Vagina (tissue), 2 donors: Measurements from ENCODE around the gene HMX1.

Source experiments
- POLR2A ChIP-seq, 2 donors: fragments of 450-650 bp; IDR thresholded peaks; one replicate each; pipeline ENCODE4 v1.6.1; 2017; ENCODE audit warnings: antibody characterized with exemption in 2 of 2, mild to moderate bottlenecking in 2 of 2, moderate library complexity in 2 of 2
- TF ChIP-seq, protein P1 (sequence below), 3 experiments: fragments of 450-650 bp in 2 of 3; fragments of 200-600 bp in 1 of 3; sonication (generic) in 1 of 3; IDR thresholded peaks; one replicate each; pipeline ENCODE4 v1.5.1; 2017 to 2019; ENCODE audit warnings: antibody characterized with exemption in 3 of 3, mild to moderate bottlenecking in 2 of 3, moderate library complexity in 2 of 3

DNA sequence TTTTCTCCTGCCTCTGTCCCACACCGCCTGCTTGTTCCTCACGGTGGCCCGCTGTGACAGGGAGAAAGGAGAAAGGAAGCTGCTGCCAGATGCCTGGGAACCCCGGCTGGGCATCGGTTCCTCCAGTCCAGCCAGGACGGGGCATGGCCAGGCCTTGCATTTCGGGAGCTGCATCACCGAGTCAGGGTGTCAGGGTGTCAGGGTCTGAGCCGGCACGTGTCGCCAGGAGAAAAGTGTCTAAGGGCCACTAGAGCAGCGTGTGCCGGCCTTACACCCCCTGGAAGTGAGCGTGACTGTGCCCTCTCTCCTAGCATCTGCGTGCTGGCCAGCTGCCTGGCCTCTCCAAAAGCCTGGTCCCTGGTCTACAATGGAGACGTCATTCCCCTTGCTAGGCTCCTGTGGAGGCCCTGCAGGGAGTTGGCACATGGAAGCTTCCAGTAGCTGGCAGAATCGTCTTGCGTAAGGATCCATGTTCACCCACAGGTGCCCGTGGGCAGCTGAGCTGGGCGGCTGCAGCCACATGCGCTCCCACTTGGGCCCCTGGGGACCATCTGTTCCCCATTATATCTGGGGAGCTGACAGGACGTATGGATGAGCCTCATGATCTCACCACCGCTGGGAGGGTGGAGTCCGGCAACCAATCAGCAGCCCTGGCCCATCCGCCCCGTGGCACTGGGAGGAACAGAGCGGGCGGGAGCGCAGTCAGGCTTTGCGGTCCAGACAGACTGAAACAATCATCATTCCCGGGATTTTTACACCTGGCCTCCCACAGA lies 39.9 kb upstream of the HMX1 start:
- no peak for TF ChIP-seq POLR2A (IDR thresholded peaks at IDR 0.05)
- TF ChIP-seq, protein P1, sequence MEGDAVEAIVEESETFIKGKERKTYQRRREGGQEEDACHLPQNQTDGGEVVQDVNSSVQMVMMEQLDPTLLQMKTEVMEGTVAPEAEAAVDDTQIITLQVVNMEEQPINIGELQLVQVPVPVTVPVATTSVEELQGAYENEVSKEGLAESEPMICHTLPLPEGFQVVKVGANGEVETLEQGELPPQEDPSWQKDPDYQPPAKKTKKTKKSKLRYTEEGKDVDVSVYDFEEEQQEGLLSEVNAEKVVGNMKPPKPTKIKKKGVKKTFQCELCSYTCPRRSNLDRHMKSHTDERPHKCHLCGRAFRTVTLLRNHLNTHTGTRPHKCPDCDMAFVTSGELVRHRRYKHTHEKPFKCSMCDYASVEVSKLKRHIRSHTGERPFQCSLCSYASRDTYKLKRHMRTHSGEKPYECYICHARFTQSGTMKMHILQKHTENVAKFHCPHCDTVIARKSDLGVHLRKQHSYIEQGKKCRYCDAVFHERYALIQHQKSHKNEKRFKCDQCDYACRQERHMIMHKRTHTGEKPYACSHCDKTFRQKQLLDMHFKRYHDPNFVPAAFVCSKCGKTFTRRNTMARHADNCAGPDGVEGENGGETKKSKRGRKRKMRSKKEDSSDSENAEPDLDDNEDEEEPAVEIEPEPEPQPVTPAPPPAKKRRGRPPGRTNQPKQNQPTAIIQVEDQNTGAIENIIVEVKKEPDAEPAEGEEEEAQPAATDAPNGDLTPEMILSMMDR (IDR thresholded peaks at IDR 0.05) = no peak
